Measurements from ENCODE around the gene DNM1.

DNM1 gene

DNA sequence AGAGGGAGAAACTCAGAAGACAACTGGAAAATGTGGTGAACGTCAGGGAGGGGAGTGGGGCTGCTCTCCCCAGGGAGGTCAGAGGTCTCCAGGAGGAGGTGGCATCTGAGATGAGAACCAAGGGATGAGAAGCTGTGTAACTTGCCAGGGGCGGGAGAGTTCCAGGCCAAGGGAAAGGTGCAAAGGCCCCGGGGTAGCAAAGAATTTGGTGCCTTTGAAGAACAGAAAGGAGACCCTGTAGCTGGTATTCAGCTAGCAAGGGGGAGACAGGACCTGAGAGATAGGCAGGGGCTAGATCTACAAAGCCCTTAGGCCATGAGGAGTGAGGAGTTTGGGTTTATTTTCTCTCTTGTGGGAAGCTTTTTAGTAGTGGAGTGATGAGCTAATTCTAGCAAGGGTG lies 3.3 kb downstream of the DNM1 start:
- DNase-seq: no peak

DNA sequence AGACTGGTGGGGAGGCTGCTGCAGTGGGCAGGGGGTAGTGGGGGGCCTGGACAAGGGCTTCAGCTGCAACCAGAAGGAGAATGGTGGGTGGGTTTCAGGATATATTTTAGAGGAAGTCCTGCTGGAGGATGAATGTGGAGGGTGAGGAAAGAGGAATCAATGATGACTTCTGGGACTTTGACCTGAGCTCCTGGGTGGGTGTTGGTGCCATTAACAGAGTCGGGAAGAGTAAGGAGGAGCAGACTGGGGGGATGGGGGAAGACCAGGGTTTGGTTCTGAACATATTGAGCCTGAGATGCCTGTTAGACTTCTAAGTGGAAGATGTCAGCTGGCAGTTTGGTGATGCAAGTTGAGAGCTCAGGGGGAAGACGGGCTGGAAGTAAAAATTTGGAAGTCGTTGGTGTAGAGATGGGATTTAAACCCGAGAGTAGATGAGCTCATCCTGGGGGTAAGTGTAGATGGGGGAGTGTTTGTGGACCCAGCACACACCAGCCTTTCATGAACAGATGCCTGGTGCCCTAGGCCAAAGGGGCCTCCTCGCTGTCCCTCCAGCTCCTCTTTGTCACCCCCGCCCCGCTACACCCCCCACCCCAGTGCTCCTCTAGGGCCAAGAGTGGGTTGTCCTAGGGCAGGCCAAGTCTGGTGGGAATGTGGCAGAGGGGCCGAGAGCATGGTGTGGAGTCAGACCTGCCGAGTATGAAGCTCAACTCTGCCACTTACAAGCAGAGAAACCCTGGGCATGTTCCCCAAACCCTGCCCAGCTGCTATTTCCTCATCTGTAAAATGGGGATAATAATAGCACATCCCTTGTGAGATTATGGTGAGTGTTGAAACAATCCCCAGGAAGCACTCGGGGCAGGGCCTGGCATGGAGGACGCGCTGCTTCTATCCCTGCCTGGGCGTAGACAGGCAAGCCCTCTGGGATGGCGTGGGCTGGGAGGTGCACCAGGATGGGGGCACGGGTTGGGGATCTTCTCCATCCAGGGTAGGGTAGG lies 4.0 kb downstream of the DNM1 start:
- no peak for DNase-seq

DNA sequence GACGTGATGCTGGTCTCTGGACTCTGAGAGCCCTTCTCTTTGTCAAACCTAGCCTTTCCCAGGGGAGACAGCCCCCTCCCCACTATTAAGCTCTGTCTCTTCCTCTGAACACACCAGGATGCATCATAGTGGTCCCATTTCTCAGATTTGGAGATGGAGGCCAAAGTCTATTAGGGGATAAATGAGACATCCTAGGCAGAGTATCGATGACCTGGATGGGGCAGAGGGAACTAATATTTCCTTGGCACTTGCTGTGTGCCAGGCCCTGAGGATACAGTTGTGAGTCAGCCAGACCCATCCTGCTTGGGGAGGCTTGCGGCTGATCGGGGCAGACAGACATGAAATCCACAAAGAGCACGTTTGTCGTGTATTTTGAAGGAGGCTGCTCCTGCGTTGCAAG lies 5.2 kb downstream of the DNM1 start:
- no peak for DNase-seq

DNA sequence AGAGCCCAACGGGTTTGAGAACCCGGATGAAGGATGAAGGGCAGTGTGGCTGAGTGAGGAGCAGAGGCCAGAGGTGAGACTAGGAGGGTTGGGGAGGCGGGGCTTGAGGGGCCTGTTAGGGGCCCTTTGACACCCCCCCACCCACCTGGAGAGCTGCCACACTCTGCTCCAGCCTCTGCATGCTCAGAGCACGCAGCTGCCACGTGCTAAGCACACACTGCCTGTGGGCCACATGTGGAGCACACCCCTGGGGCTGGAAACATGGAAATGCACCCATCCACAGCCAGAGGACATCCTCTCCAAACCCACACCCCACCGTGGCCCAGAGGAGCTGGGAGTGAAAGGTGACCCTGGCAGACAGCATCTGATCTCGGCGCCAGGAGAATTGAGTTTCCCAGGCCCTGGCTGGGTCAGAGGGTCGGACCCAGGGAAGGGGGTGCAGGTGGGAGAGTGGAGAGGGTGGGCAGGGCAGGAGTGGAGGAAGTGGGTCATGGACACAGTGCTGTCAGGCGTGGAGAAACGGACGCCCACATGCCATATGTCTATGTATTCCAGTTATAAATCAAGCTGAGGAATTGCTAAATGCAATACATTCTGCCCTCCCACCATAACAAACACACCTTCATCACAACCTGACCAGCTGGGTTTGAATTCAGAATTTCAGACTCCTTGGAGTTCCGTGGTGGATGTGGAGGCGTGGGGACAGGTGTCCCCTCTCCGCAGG lies 5.9 kb downstream of the DNM1 start:
- no peak for DNase-seq

DNA sequence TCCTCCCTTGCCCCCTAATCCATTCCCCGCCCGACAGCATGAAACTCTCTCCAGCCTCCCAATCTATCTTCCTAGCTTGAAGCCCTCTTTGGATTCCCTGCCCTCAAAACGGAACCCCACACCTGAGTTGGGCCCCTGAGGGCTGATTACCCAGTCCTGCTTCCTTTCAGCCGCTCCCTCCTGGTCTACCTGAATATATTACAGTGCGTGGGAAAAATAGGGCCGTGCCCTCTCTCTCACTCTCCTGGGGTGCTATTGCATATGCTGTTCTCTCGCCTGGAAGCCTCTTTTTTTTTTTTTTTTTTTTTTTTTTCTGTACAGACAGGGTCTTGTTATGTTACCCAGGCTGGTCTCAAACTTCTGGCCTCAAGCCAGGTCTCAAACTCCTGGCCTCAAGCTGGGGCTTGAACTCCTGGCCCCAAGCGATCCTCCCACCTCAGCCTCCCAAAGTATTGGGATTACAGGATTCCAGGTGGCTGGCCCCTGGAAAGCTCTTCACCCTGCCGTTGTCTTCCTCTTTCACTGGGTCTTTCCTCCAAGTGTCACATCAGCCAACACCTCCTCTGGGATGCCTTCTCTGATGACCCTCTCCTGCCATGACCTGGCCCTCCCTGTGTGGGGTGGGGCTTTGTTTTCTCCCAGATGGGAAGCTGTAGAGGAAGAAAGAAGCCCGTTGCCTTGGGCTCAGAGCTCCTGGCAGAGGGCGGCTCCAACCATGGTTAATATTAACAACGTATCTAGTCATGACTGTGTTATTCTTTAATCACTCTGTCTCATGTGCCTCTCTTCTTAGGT lies 8.2 kb downstream of the DNM1 start:
- no peak for DNase-seq

DNA sequence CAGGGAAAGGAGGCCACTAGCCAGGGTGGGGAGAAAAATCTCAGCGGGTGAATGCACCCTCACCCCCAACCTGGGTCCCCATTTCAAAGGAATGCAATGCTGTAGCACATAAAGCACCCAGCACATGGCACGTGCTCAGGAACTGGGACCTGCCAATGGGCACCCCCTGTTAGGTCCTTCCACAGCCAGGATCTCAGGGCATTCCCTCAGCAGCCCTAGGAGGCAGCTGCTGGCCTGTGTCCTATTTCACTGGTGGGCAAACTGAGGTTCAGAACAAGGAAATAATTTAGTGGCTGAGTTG lies 8.8 kb downstream of the DNM1 start:
- DNase-seq: no peak

DNA sequence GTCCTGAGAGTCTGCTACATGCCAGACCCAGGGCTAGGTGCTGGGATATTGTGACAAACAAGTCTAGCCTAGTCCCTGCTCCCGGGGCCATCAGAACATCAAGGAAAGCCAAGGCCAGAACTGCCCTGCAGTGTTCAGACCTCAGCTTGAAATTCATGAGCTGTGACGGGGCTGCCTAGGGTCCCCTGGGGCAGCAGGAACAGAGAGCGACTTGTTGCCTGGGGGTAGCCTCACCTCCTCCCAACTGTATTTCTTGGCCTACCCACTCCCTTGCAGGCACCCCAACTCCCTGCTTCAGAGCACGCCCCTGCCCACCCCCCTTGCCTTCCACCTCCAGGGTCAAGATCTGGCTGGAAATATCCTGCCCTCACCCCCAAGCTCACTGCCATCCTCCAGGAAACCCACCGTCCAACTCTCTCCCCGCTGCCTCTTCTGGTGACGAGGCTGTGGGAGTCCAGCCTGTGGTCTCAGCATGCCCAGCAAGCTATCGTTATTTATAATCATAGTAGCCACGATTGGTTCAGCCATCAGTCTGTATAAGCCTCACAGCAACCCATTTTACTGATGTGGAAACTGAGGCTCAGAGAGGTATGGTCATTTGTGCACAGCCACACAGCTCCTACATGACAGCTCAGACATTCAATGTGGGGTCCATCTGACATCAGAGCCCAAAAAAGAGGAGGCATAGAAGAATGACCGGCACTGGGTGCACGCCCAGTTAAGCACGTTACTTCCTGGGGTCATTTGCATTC lies 10.7 kb downstream of the DNM1 start:
- no peak for DNase-seq

DNA sequence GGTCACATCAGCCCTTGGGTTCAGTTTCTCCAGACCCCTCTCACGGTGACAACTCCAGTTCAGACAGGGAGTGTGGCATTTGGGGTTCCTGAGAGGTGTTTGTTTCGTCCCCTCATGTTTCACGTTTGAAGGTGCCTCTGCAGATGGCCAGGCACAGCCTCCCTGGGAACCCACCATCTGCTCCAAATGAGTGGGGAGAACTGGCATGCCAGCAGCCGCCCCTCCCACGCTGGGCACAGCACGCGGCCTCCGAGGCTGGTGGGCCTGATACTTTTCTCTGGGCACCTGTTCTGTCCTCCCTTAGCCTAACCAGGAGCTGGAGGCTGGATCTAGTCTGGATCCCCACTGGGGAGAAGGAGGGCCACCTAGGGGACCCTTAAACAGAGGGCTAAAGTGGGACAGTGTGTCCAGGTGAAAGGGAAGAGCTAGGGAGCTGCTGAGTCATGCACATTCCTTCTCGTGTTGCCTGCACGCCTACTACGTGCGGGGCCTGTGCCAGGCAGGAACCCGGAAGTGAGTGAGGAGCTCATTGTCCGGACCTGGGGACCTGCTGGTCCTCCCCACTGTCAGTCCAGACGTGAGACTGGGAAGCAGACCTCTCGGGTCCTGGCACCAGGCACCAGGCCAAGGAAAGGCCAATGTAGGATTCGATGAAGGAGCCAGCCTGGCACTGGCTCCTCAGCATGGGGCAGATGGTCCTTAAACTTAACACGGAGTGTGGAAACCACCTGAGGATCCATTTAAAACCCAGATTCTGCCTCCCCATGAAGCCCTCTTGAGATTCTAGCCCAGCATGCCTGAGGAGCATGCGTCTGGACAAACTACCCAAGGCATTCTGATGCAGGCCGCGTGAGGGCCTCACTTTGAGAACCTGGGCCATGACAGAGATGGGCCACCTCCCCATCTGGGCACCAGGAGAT lies 11.7 kb downstream of the DNM1 start:
- DNase-seq: no peak

DNA sequence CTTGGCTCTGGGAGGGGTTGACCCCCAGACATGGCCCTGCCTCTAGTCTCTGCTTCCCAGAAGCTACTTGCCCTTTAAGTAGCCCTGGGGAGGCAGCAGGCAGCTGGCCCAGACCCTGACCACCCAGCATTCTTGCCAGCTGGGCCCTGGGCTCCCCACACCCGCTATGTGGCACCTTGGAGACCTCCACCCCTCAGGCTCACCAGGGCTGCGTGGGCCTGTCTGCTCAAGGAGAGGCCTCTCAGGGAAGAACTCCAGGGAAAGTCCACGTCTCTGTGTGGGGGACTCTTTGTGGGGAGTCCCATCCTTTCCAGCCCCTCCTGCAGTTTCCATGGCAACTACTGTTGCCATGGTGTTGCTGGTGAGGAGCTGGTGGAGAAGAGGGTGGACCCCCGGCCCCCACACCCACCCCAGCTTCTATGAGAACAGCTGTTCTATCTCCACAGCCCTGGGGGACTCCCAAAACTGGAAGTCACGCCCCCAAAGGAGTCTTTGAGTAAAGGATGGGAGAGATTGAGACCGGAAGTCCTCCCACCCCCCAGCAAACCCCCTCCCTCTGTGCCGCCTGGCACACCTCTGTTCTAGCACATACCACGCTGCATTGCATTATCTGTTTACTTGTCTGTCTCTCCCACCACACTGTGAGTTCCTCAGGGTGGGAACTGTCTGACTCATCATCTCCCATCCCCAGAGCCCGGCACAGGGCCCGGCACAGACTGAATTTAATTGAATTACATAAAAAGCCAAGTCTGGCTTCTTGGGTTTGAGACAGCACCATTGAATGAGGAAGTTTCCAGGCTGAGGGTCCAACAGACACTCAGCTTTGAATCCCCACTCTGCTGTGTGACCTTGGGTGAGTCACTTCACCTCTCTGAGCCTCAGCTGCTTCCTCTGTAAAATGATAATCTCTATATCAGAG lies 12.6 kb downstream of the DNM1 start:
- DNase-seq: peak; percentile 92

DNA sequence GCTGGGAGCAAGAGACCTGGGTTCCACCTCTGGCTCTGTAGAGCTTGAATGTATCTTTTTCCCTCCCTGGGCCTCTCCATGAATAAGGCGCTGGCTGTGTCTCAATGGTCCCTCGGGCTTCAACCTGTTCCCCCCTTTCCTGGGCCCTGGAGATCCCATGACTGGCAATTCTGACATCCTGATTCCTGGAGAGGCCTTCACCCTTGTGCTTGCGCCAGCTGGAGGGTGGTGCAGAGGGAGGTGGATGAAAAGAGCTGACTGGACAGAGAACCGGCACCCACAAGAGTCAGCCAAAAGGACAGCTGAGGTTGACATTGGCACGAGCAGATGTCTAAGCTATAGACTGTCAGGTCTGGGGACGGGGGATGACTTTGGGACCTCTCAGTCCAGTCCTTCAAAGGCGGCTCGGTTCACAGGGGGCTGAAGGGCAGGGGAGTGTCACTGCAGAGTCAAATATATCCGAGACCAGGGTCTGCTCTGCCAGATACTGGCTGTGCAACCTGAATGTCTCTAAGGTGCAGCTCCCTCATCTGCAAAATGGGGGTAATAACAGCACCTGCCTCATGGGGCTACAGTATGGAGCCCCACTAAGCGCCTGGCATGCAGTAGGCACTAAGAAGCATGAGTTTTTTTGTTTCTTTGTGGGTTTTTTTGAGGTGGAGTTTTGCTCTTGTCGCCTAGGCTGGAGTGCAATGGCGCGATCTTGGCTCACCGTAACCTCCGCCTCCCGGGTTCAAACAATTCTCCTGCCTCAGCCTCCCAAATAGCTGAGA lies 13.8 kb downstream of the DNM1 start:
- no peak for DNase-seq

DNA sequence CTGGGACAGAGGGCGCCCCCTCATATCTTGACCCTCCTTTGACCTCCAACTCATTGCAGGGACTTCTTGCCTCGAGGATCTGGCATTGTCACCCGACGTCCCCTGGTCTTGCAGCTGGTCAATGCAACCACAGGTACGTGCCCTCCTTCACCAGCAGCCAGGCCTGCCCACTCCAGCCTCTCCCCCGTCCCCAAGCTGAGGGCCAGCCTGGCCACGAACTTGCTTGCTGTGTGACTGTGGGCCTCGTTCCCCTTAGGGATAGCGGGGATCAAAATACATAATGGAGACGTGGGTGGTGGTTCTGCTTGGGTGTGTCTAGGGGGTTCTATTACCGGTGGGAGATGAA lies 15.0 kb downstream of the DNM1 start:
- no peak for DNase-seq

DNA sequence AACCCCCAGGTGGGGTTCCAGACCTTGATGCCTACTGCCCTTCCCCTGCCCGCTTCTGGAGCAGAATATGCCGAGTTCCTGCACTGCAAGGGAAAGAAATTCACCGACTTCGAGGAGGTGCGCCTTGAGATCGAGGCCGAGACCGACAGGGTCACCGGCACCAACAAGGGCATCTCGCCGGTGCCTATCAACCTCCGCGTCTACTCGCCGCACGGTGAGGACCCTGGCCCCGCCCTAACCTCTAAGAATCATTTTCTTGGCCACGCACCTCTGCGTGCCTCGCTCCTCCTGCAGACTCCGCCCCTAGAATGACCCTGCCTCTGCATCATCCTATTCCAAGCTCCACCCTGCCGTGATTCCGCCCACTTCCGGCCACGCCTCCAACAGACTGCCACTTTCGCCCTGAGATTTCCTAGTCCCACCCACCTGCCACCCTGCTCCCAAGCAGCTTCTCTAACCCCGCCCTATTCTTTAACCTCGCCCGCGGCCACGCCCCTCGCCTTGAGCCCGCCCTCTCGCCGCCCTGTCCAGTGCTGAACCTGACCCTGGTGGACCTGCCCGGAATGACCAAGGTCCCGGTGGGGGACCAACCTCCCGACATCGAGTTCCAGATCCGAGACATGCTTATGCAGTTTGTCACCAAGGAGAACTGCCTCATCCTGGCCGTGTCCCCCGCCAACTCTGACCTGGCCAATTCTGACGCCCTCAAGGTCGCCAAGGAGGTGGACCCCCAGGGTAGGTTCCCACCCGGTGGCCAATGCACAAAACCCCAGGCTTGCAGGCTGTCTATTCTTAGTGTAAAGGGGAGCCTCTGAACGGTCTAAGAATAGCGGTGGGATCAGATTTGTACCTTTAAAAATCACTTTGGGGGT lies 15.6 kb downstream of the DNM1 start:
- DNase-seq: peak; percentile 58

DNA sequence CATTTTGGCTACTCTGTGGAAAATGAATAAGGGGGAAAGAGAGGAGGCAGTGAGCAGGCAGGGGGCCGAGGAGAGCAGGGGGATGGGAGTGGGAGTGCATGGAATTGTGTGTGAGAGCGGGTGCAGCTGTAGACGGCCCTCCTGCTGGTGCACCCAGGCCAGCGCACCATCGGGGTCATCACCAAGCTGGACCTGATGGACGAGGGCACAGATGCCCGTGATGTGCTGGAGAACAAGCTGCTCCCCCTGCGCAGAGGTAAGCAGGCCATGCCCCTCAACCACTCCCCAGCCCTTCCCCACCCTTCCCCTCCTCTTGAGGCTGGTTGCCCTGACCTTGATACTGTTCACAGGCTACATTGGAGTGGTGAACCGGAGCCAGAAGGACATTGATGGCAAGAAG lies 16.7 kb downstream of the DNM1 start:
- DNase-seq: no peak

DNA sequence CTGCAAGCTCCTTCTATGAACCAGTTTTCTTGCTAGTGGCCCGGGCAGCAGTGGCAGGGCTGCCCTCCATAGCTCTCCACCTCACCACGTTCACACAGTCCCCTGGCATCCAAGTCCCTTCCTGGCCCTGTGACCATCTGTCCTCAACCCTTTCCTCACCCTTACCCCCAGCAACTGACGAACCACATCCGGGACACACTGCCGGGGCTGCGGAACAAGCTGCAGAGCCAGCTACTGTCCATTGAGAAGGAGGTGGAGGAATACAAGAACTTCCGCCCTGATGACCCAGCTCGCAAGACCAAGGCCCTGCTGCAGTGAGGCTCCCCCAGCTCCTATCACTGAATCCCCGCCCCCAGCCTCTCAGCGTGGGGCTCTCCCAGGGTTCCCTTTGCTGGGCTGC lies 18.8 kb downstream of the DNM1 start:
- no peak for DNase-seq

DNA sequence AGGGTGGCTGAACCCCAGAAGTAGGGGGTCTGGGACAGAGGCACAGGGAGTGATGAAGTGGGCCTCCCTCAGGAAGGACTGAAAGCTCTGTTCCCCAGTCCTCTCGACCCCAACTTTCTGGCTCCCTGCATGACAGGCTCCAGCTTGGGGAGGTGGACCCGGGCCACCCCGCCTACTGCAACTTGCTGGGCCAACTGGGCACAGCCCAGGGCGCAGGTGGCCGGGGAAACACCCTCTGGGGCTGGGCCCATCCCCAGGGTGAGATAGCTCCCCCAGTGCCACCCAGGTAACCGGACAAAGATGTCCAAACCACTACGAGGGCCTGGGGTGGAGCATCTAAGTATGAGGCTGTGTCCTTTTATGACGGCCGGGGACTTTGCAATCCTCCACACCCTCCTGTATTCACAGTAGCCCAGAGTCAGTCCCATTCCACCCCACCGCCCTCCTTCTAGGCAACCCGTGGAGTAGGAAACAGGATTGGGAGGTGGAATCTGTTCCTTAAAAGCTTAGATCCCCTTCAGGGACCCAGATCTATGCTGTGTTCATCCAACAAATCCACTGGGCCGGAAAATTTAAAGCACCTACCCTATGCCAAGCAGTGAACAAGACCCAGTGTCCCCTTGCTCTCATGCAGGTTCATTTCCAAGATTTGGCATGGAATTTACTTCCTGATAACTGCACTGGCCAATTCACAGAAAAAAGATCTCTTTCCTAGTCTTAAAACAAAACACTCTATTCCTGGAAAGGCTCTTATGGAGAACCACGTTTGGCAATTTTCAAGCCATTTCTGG lies 19.9 kb downstream of the DNM1 start:
- no peak for DNase-seq

DNA sequence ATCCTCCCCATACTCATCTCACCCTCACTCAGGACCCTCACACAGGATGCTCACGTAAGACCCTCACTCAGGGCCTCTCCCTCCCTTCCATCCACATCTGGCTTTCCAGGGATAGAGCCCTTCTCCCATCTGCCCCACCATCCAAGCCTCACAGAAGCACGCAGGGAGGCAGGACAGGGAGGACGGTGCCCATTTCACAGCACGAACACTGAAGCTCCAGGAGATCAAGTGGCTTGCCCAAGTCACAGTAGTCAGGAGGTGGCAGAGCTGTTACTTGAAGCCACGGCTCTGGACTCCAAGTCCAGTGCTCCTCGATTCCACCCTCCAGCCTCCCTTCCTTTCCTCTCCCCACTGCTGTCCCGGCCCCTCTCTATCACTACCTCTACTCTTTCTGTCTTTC lies 21.7 kb downstream of the DNM1 start:
- DNase-seq: no peak

DNA sequence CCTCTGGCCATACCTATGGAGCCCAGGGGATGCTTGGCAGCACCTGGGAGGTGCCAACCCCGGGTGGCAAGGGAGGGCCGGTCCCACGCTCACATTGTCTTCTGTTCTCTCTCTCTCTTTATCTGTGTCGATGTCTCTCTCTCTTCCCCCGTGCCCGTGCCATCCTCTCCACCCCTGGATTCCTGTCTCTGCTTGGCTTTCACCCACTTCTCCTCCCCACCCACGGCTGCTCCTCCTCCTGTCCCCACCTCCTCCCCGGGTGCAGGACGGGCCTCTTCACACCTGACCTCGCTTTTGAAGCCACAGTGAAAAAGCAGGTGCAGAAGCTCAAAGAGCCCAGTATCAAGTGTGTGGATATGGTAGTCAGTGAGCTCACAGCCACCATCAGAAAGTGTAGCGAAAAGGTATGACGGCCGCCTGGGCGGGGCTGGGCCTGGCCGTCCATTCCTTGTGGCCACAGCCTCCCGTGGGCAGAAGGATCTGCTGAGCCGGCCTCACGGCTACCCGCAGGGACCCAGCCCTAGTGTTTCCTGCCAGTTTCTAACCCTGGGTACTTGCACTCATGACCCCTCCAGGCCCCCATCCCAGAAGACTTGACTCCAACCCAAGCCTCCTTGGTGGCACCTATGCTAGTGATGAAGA lies 22.7 kb downstream of the DNM1 start:
- DNase-seq: no peak

Measured in fibroblast of skin of scalp (primary cell).